GM19395 (cell line): ENCODE measurements around the gene KCTD3.

Experiments
- ATAC-seq: cut with Tn5 transposase; IDR thresholded peaks from one replicate; pipeline ENCODE4 v1.9.1; 2021; ENCODE audit warnings: mild to moderate bottlenecking, moderate library complexity; ENCODE audit not compliant: unreplicated experiment

Gene KCTD3

DNA sequence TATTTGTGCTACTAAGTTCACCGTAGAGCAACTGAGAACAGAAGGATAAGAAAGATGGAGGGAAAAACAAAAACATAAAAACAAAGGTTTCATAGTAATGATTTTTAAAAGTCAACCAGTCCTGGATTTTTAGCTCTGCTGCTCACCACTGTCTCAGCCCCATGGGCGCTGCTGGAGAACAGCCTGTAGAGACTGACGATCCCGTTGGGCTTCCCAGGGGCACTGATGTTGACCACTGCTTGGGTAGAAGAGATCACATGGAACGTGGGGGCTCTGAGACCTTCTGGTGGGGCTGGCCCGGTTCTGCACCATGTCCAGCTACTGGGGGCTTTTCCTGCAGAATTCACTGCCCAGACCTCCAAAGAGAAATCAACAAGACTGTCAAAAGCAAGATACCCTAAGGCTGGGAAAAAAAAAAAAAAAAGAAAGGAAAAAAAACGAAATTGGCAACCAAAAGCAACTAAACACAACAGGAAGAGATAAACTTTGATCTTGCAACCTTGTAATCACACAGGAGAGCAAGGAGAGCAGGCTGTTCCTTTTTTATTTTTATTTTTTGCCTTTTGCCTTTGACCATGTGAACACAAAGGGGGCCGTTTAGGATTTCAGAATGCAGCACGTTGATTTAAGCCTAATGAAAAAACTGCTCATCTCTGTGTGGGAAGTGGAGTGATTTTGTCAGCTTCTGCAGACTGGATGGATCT, 83.5 kb downstream of the KCTD3 start:
- no peak for ATAC-seq

- no peak for ATAC-seq
Observed at GRCh38 chr1:215651867-215652266, 84.8 kb downstream of the KCTD3 start.

GRCh38 chr1:215652371-215652770, 85.3 kb downstream of the KCTD3 start:
- ATAC-seq, result no peak

GRCh38 chr1:215657047-215657446, 89.9 kb downstream of the KCTD3 start:
- ATAC-seq, result no peak

GRCh38 chr1:215660259-215660658, 93.2 kb downstream of the KCTD3 start:
- no peak for ATAC-seq

DNA sequence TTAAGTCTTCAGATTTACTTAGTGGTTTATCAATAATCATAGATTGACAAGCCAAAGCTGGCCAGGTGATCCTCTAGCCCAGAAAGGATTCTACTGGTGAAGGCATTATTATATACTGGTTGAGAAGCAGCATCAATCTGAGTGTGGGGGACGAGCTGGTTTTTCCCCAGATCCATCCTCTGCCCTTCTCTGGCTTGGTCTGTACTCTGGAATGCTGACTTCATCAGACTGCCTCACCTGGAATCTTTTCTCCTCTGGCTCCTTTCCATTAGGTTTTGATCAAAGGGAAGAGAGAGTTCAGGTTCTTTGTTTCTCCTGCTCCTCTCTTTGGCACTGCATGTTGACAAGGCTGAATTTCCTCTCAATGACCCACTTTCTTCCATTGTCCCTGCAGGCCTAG, 93.9 kb downstream of the KCTD3 start:
- no peak for ATAC-seq

DNA sequence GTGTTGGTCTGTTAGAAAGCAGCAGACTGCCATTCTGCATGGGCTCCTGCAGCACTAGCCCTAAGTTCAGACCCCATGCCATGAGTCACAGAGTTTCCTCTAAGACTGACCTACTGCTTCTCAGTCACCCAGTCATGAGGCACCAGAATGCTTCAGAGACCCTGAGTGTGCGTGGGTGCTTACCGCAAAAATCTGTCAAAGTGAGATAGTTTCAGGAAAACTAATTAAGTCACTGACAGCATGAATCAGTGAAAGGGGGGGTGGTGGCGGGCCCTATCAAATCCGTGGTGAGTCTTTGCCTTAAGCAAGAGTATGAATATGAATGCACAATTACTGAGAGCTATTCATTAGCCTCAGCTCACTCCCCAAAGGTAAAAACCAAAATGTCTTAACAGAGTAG, 98.1 kb downstream of the KCTD3 start:
- no peak for ATAC-seq

DNA sequence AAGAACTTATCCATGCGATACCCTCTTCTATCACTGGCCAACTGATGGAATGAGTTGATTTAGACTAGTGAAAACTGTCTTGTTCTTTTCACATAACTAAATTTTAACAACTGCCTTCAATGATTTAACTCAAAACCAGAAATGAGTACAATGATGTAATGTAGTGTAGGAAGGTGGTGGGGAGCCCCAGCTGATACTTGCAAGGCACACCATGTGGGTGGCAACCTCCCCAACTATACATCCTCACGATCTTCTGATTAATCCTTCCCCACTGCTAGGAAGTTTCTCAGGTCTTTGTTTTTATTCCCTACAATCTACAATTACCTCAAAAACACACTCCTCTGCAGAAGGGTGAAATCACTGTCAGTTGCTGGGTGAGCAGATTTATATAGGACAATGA, 100.7 kb downstream of the KCTD3 start:
- ATAC-seq, result no peak

GRCh38 chr1:215669806-215670491, 102.8 kb downstream of the KCTD3 start:
- no peak for ATAC-seq
